Measurements from ENCODE around the gene CELF3.

- TF ChIP-seq POLR2AphosphoS5 (IDR thresholded peaks at IDR 0.05) (no peak), CTCF (IDR thresholded peaks at IDR 0.05) (no peak)
Observed at GRCh38 chr1:151655371-151655770, 61.2 kb downstream of the CELF3 start.

All from stomach (tissue), 4 donors.